ENCODE measurements around the gene CLSTN2. TPM values are rescaled to one million over a fixed set of nuclear protein-coding genes. Genes with fewer than 3 reads are reported as not detected.

Gene CLSTN2
- polyA plus RNA-seq, 3 donors = not detected

DNA sequence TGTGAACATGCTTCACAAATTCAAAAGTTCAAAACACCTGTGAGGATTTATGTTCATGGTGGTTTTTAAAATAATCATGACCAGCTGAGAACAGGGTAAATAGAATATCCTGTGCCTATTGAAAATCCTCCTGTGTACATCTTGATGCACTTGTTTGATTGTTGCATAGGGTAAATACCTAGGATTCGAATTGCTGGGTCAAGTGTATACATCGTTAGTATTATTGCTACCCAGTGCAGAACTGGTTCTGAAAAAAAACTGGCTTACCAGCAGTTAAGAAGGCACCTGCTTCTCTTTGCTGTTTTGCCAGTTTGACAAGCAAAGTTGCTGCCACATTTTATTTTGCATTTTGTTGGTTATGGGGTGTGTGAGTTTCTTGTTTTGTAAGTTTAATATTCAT is 272.6 kb downstream of the CLSTN2 start:
- no peak overlapping the region for H3K4me3 Mint-ChIP-seq
- TF ChIP-seq, protein P1, sequence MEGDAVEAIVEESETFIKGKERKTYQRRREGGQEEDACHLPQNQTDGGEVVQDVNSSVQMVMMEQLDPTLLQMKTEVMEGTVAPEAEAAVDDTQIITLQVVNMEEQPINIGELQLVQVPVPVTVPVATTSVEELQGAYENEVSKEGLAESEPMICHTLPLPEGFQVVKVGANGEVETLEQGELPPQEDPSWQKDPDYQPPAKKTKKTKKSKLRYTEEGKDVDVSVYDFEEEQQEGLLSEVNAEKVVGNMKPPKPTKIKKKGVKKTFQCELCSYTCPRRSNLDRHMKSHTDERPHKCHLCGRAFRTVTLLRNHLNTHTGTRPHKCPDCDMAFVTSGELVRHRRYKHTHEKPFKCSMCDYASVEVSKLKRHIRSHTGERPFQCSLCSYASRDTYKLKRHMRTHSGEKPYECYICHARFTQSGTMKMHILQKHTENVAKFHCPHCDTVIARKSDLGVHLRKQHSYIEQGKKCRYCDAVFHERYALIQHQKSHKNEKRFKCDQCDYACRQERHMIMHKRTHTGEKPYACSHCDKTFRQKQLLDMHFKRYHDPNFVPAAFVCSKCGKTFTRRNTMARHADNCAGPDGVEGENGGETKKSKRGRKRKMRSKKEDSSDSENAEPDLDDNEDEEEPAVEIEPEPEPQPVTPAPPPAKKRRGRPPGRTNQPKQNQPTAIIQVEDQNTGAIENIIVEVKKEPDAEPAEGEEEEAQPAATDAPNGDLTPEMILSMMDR (IDR thresholded peaks at IDR 0.05) = no peak
- 73% methylated on average over 2 of the region's 2 CpGs for WGBS (ENCODE audit: insufficient coverage)
- Histone ChIP-seq H3K27me3 (ENCODE audit: control insufficient read depth in 2 of 2, insufficient read depth in 2 of 2, low read length in 2 of 2) (no peaks in the 10 kb centered on the region), H3K9me3 (replicated peaks in 1 of 2; ENCODE audit: control insufficient read depth in 1 of 2, insufficient read depth in 1 of 2, low read length in 2 of 2) (no peaks in the 10 kb centered on the region), H3K36me3 (replicated peaks in 1 of 2; ENCODE audit: control insufficient read depth in 1 of 2, insufficient read depth in 2 of 2, low read length in 2 of 2) (no peaks in the 10 kb centered on the region), H3K27ac (ENCODE audit: low read depth in 1 of 2, low read length in 2 of 2) (no peak overlapping the region), H3K79me2 (ENCODE audit: insufficient read depth, low read length) (no peaks in the 10 kb centered on the region), H2AFZ (ENCODE audit: insufficient read depth, low read depth, low read length, poor library complexity, severe bottlenecking) (no peak overlapping the region), H3K9ac (ENCODE audit: insufficient read depth, low read length, poor library complexity, severe bottlenecking) (no peak overlapping the region), H3K4me1 (ENCODE audit: control insufficient read depth in 1 of 2, insufficient read depth in 2 of 2, low read length in 2 of 2) (no peaks in the 10 kb centered on the region), H4K20me1 (ENCODE audit: insufficient read depth, low read length) (no peaks in the 10 kb centered on the region), H3K4me3 (replicated peaks in 1 of 3; ENCODE audit: low read depth in 2 of 3, low read length in 3 of 3) (no peak overlapping the region), H3K4me2 (replicated peaks; ENCODE audit: extremely low read depth, low read length, poor library complexity, severe bottlenecking) (no peak overlapping the region)
- no peak for DNase-seq
- peaks cover 0 to 3% (median 0%) of the 10 kb centered on the region in 3 donors for H3K27me3 Mint-ChIP-seq (ENCODE audit: low read depth in 3 of 3)
- H3K9me3 Mint-ChIP-seq = no peaks in the 10 kb centered on the region
- intact Hi-C loops (cut with micrococcal nuclease) = no loop called here
- no peaks in the 10 kb centered on the region for H3K36me3 Mint-ChIP-seq
- H3K27ac Mint-ChIP-seq = no peak overlapping the region
- H3K4me1 Mint-ChIP-seq = no peaks in the 10 kb centered on the region

DNA sequence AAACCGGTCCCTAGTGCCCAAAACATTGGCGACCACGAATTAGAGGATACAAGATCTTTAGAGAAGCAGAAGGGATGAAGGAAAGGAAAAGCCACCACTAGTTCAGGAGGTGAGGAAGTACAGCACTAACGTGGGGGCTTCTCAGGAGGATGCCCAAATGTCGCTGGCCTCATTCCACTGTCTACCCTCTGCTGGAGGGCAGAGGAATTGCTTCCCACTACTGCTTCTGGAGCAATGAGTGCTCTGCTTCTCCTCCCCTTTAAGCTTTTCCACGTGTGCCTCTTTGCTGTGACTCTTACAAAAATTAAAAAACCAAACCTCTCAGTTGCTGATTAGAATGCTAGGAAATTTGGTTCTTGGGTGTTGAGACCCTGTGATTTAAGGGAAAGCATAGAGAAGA is 281.3 kb downstream of the CLSTN2 start:
- Mint-ChIP-seq H3K9me3 (peaks cover 0 to 3% (median 0%) of the 10 kb centered on the region in 7 donors), H3K27me3 (ENCODE audit: low read depth in 3 of 3) (peaks cover 0 to 1% (median 0%) of the 10 kb centered on the region in 3 donors), H3K4me3 (no peak overlapping the region), H3K4me1 (no peaks in the 10 kb centered on the region), H3K36me3 (no peaks in the 10 kb centered on the region), H3K27ac (no peak overlapping the region)
- Histone ChIP-seq H3K9ac (ENCODE audit: insufficient read depth, low read length, poor library complexity, severe bottlenecking) (no peak overlapping the region), H2AFZ (ENCODE audit: insufficient read depth, low read depth, low read length, poor library complexity, severe bottlenecking) (no peak overlapping the region), H3K79me2 (ENCODE audit: insufficient read depth, low read length) (no peaks in the 10 kb centered on the region), H3K27me3 (ENCODE audit: control insufficient read depth in 2 of 2, insufficient read depth in 2 of 2, low read length in 2 of 2) (no peaks in the 10 kb centered on the region), H3K9me3 (replicated peaks in 1 of 2; ENCODE audit: control insufficient read depth in 1 of 2, insufficient read depth in 1 of 2, low read length in 2 of 2) (no peaks in the 10 kb centered on the region), H3K27ac (ENCODE audit: low read depth in 1 of 2, low read length in 2 of 2) (no peak overlapping the region), H3K4me2 (replicated peaks; ENCODE audit: extremely low read depth, low read length, poor library complexity, severe bottlenecking) (no peak overlapping the region), H3K36me3 (replicated peaks in 1 of 2; ENCODE audit: control insufficient read depth in 1 of 2, insufficient read depth in 2 of 2, low read length in 2 of 2) (no peaks in the 10 kb centered on the region), H4K20me1 (ENCODE audit: insufficient read depth, low read length) (no peaks in the 10 kb centered on the region), H3K4me1 (ENCODE audit: control insufficient read depth in 1 of 2, insufficient read depth in 2 of 2, low read length in 2 of 2) (no peaks in the 10 kb centered on the region), H3K4me3 (replicated peaks in 1 of 3; ENCODE audit: low read depth in 2 of 3, low read length in 3 of 3) (no peak overlapping the region)
- WGBS (ENCODE audit: insufficient coverage) = 0% methylated on average over 2 of the region's 6 CpGs
- DNase-seq = no peak
- intact Hi-C loops (cut with micrococcal nuclease) = no loop called here
- TF ChIP-seq, protein P1 (IDR thresholded peaks at IDR 0.05) = peak; percentile 25
